GM21717 (cell line): ENCODE results near the gene ADGRL3.

Experiments used
- ATAC-seq: cut with Tn5 transposase; IDR thresholded peaks from one replicate; pipeline ENCODE4 v1.9.1; 2021; ENCODE audit warnings: mild to moderate bottlenecking, moderate library complexity; ENCODE audit not compliant: unreplicated experiment

ADGRL3 gene

GRCh38 chr4:61860376-61860775 lies 660.2 kb downstream of the ADGRL3 start:
- ATAC-seq, result no peak

- no peak for ATAC-seq
Observed at GRCh38 chr4:61864286-61864685, 664.2 kb downstream of the ADGRL3 start.

GRCh38 chr4:61866378-61867030 lies 666.4 kb downstream of the ADGRL3 start:
- no peak for ATAC-seq

GRCh38 chr4:61872983-61873382 lies 672.9 kb downstream of the ADGRL3 start:
- no peak for ATAC-seq

- no peak for ATAC-seq
Observed at GRCh38 chr4:61877266-61877665, 677.1 kb downstream of the ADGRL3 start.

GRCh38 chr4:61877893-61878292 lies 677.8 kb downstream of the ADGRL3 start:
- no peak for ATAC-seq

- no peak for ATAC-seq
Observed at GRCh38 chr4:61882381-61882780, 682.3 kb downstream of the ADGRL3 start.

GRCh38 chr4:61886131-61886530 lies 686.0 kb downstream of the ADGRL3 start:
- no peak for ATAC-seq

- no peak for ATAC-seq
Observed at GRCh38 chr4:61889117-61889516, 689.0 kb downstream of the ADGRL3 start.

GRCh38 chr4:61890321-61890720 lies 690.2 kb downstream of the ADGRL3 start:
- no peak for ATAC-seq

GRCh38 chr4:61891953-61892352 lies 691.8 kb downstream of the ADGRL3 start:
- ATAC-seq, result no peak

GRCh38 chr4:61896634-61897033 lies 696.5 kb downstream of the ADGRL3 start:
- no peak for ATAC-seq

- ATAC-seq, result no peak
Observed at GRCh38 chr4:61909031-61909430, 708.9 kb downstream of the ADGRL3 start.

GRCh38 chr4:61911313-61911756 lies 711.2 kb downstream of the ADGRL3 start:
- no peak for ATAC-seq

- ATAC-seq, result no peak
Observed at GRCh38 chr4:61913619-61914018, 713.5 kb downstream of the ADGRL3 start.

GRCh38 chr4:61915501-61915900 lies 715.4 kb downstream of the ADGRL3 start:
- no peak for ATAC-seq

- no peak for ATAC-seq
Observed at GRCh38 chr4:61918507-61918906, 718.4 kb downstream of the ADGRL3 start.

- ATAC-seq, result no peak
Observed at GRCh38 chr4:61918987-61919386, 718.9 kb downstream of the ADGRL3 start.

- ATAC-seq, result no peak
Observed at GRCh38 chr4:61919561-61919960, 719.4 kb downstream of the ADGRL3 start.

GRCh38 chr4:61921920-61922319 lies 721.8 kb downstream of the ADGRL3 start:
- ATAC-seq, result no peak

- no peak for ATAC-seq
Observed at GRCh38 chr4:61922766-61923165, 722.6 kb downstream of the ADGRL3 start.

GRCh38 chr4:61923179-61923578 lies 723.1 kb downstream of the ADGRL3 start:
- no peak for ATAC-seq

GRCh38 chr4:61924131-61924530 lies 724.0 kb downstream of the ADGRL3 start:
- no peak for ATAC-seq
